22Rv1 (cell line): Measurements from ENCODE around the gene TEX26.

Source experiments
- ZFX ChIP-seq: fragments of 450-650 bp; IDR thresholded peaks from 2 replicates; pipeline ENCODE4 v1.6.1; 2017; ENCODE audit warnings: antibody characterized with exemption, borderline replicate concordance
- TF ChIP-seq, protein P1 (sequence below): fragments of 450-650 bp; IDR thresholded peaks from 2 replicates; pipeline ENCODE4 v1.5.1; 2017; ENCODE audit warnings: mild to moderate bottlenecking

DNA sequence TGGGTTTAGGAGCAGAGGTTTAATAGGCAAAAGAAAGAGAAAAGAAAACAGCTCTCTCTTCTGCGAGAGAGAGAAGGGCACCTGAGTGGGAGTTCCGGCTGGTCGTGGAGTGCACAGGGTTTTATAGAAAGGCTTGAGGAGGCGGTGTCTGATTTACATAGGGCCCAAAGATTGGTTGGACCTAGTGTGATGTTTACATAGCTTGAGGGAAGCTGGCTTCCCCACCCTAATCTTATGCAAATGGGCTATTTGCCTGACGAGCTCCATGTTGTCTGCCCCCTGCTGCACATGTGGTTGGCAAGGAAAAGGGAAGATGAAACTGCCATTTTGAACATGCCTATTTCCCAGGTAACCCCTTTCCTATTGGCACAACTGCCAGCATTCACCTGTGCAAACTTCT is 47.9 kb upstream of the TEX26 start:
- TF ChIP-seq, protein P1, sequence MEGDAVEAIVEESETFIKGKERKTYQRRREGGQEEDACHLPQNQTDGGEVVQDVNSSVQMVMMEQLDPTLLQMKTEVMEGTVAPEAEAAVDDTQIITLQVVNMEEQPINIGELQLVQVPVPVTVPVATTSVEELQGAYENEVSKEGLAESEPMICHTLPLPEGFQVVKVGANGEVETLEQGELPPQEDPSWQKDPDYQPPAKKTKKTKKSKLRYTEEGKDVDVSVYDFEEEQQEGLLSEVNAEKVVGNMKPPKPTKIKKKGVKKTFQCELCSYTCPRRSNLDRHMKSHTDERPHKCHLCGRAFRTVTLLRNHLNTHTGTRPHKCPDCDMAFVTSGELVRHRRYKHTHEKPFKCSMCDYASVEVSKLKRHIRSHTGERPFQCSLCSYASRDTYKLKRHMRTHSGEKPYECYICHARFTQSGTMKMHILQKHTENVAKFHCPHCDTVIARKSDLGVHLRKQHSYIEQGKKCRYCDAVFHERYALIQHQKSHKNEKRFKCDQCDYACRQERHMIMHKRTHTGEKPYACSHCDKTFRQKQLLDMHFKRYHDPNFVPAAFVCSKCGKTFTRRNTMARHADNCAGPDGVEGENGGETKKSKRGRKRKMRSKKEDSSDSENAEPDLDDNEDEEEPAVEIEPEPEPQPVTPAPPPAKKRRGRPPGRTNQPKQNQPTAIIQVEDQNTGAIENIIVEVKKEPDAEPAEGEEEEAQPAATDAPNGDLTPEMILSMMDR = no peak
- no peak for TF ChIP-seq ZFX
